A549 treated with CpdA at 1 μM for 4 hours (cell line): Measurements from ENCODE around the gene LRP4. TPM values are rescaled to one million over a fixed set of nuclear protein-coding genes. Genes with fewer than 3 reads are reported as not detected.

Experiments used
- total RNA-seq: library from RNA; stranded (reverse); fragments of 200-300 nt; extraction: Qiagen RNA extraction; gene quantifications from 5 replicates; pipeline ENCODE4 v1.2.3, GENCODE V29; 2022; ENCODE audit warnings: low read depth

Gene LRP4
- 6.6 to 9.0 TPM (median 8.3 TPM) in 5 replicates for total RNA-seq

GRCh38 chr11:46918083-46918787 is at the start of gene LRP4:
LRP4 (minus strand) TSS chr11:46918550; CDS start chr11:46918379, 171 bp downstream.

GRCh38 chr11:46936138-46937110 is 18.1 kb upstream of the LRP4 start, which contains the start of gene CSTPP1:
CSTPP1 (plus strand) TSS chr11:46936761; CDS start chr11:46936806, 45 bp downstream.

GRCh38 chr11:46845740-46846509 is 72.4 kb downstream of the LRP4 start, which contains the start of gene CKAP5:
CKAP5 (minus strand) TSS chr11:46846280; CDS start chr11:46821231, 25,049 bp downstream.

Other genes with a start within 250 kb of the LRP4 start
- gene ARHGAP1, start 217.9 kb downstream of the LRP4 start, total RNA-seq, result 52.4 to 63.0 TPM (median 54.6 TPM) in 5 replicates
- 14.6 to 19.0 TPM (median 17.4 TPM) in 5 replicates for gene ZNF408, start 217.5 kb downstream of the LRP4 start, total RNA-seq
- 1.9 to 2.6 TPM (median 2.1 TPM) in 5 replicates for gene F2, start 199.3 kb downstream of the LRP4 start, total RNA-seq
- 60.0 to 91.3 TPM (median 71.8 TPM) in 5 replicates for gene CKAP5, start 72.3 kb downstream of the LRP4 start, total RNA-seq
- gene CSTPP1, start 18.2 kb upstream of the LRP4 start, total RNA-seq, result 25.7 to 36.4 TPM (median 30.0 TPM) in 5 replicates